Measurements from ENCODE around the gene GJB2.
"Not testable (repeated sequence)": the region's sequence is repeated elsewhere in the genome, so short reads cannot be mapped to it uniquely, and the experiment has no call there.

GJB2 gene

GRCh38 chr13:20165417-20166257 lies 27.1 kb downstream of the GJB2 start:
- DNase-seq (ENCODE audit: low read depth): no peak

GRCh38 chr13:20161951-20162300 lies 30.8 kb downstream of the GJB2 start:
- no peak for DNase-seq (ENCODE audit: low read depth)

- DNase-seq (ENCODE audit: low read depth): peak; percentile 22
Observed at GRCh38 chr13:20161275-20161950, 31.3 kb downstream of the GJB2 start.

GRCh38 chr13:20160306-20161274 lies 32.1 kb downstream of the GJB2 start, which contains the start of gene GJA3:
TSS of gene GJA3 (minus strand) at chr13:20161052. CDS start at chr13:20143288, 17,764 bp downstream.
- DNase-seq (ENCODE audit: low read depth): peak; percentile 41

- DNase-seq (ENCODE audit: low read depth): no peak
Observed at GRCh38 chr13:20159646-20160305, 33.0 kb downstream of the GJB2 start.

- no peak for DNase-seq (ENCODE audit: low read depth)
Observed at GRCh38 chr13:20157151-20157796, 35.5 kb downstream of the GJB2 start.

- DNase-seq (ENCODE audit: low read depth): no peak
Observed at GRCh38 chr13:20156702-20157101, 36.0 kb downstream of the GJB2 start.

GRCh38 chr13:20153290-20153689 lies 39.4 kb downstream of the GJB2 start:
- not testable (repeated sequence) for DNase-seq (ENCODE audit: low read depth)

GRCh38 chr13:20151612-20152011 lies 41.1 kb downstream of the GJB2 start:
- no peak for DNase-seq (ENCODE audit: low read depth)

- DNase-seq (ENCODE audit: low read depth): no peak
Observed at GRCh38 chr13:20151016-20151415, 41.7 kb downstream of the GJB2 start.

GRCh38 chr13:20150561-20150960 lies 42.2 kb downstream of the GJB2 start:
- DNase-seq (ENCODE audit: low read depth): no peak

GRCh38 chr13:20149762-20150161 lies 43.0 kb downstream of the GJB2 start:
- no peak for DNase-seq (ENCODE audit: low read depth)

- no peak for DNase-seq (ENCODE audit: low read depth)
Observed at GRCh38 chr13:20148501-20149183, 44.1 kb downstream of the GJB2 start.

- DNase-seq (ENCODE audit: low read depth): no peak
Observed at GRCh38 chr13:20146381-20146780, 46.4 kb downstream of the GJB2 start.

- DNase-seq (ENCODE audit: low read depth): no peak
Observed at GRCh38 chr13:20145521-20145920, 47.2 kb downstream of the GJB2 start.

GRCh38 chr13:20144141-20144850 lies 48.4 kb downstream of the GJB2 start:
- DNase-seq (ENCODE audit: low read depth): no peak

- DNase-seq (ENCODE audit: low read depth): no peak
Observed at GRCh38 chr13:20142927-20143480, 49.7 kb downstream of the GJB2 start.

- no peak for DNase-seq (ENCODE audit: low read depth)
Observed at GRCh38 chr13:20142023-20142926, 50.5 kb downstream of the GJB2 start.

Measured in stimulated activated CD8-positive, alpha-beta memory T cell treated with anti-CD3 and anti-CD28 coated beads, Interleukin-12 subunit alpha, Interleukin-12 subunit beta, amount 100 ng/mL, for 1 hour (primary cell).